Stomach (tissue), 4 donors: Measurements from ENCODE around the gene ACBD3.

ENCODE experiments used
- CTCF ChIP-seq, 7 experiments: fragments of 450-650 bp in 4 of 7; fragments of 200-600 bp in 3 of 7; sonication (generic) in 3 of 7; IDR thresholded peaks; one replicate each; pipeline ENCODE4 v1.5.1; 2016 to 2019; ENCODE audit warnings: antibody characterized with exemption in 7 of 7, control low read depth in 2 of 7, mild to moderate bottlenecking in 1 of 7
- EP300 ChIP-seq: sonication (generic); formaldehyde crosslinking; IDR thresholded peaks from one replicate; pipeline ENCODE4 v1.6.1; 2017; ENCODE audit warnings: antibody characterized with exemption
- POLR2AphosphoS5 ChIP-seq, 3 donors: sonication (generic); formaldehyde crosslinking; IDR thresholded peaks; one replicate each; pipeline ENCODE4 v1.6.1; 2016; ENCODE audit warnings: antibody characterized with exemption in 3 of 3

GRCh38 chr1:226233806-226234205 lies 47.3 kb upstream of the ACBD3 start:
- TF ChIP-seq CTCF (IDR thresholded peaks at IDR 0.05): no peak
- TF ChIP-seq POLR2AphosphoS5 (IDR thresholded peaks at IDR 0.05): no peak
- TF ChIP-seq EP300: no peak
